Neuronal stem cell (in vitro differentiated cells): ENCODE data around the gene PRDM15.

Experiments used
- DNase-seq: peaks from one replicate; pipeline ENCODE4 v3.0.0-alpha.2; 2013; ENCODE audit warnings: low spot score
- H2AFZ ChIP-seq: one replicate; pipeline ENCODE4 v1.6.1; 2013; ENCODE audit warnings: mild to moderate bottlenecking, low read length, inconsistent platforms
- H2AK5ac ChIP-seq: 2 replicates; pipeline ENCODE4 v1.6.1; 2013; ENCODE audit warnings: low read depth, mild to moderate bottlenecking, inconsistent platforms, low read length, moderate library complexity, mixed read lengths
- H2BK120ac ChIP-seq: 2 replicates; pipeline ENCODE4 v1.6.1; 2013; ENCODE audit warnings: low read depth, mild to moderate bottlenecking, inconsistent platforms, low read length, moderate library complexity, mixed read lengths
- H2BK12ac ChIP-seq: one replicate; pipeline ENCODE4 v1.6.1; 2013; ENCODE audit warnings: low read length, inconsistent platforms
- H2BK15ac ChIP-seq: 2 replicates; pipeline ENCODE4 v1.6.1; 2013; ENCODE audit warnings: mild to moderate bottlenecking, low read length, inconsistent platforms, mixed read lengths
- H2BK5ac ChIP-seq: one replicate; pipeline ENCODE4 v1.6.1; 2013; ENCODE audit warnings: inconsistent platforms, mild to moderate bottlenecking, low read length, moderate library complexity
- H3K14ac ChIP-seq: one replicate; pipeline ENCODE4 v1.6.1; 2013; ENCODE audit warnings: low read length, inconsistent platforms
- H3K18ac ChIP-seq: 2 replicates; pipeline ENCODE4 v1.6.1; 2013; ENCODE audit warnings: low read length, inconsistent platforms
- H3K23ac ChIP-seq: 2 replicates; pipeline ENCODE4 v1.6.1; 2013; ENCODE audit warnings: low read depth, mild to moderate bottlenecking, mixed read lengths, low read length, inconsistent platforms; ENCODE audit not compliant: poor library complexity
- H3K27ac ChIP-seq: replicated peaks from 3 replicates; pipeline ENCODE4 v1.5.1; 2013; ENCODE audit warnings: low read length, inconsistent platforms
- H3K27me3 ChIP-seq, 3 experiments: 2 replicates each; pipeline ENCODE4 v1.6.1; 2013; ENCODE audit warnings: low read length in 3 of 3, mild to moderate bottlenecking in 2 of 3, inconsistent platforms in 1 of 3, low read depth in 1 of 3, mixed read lengths in 1 of 3, moderate library complexity in 1 of 3; ENCODE audit not compliant: control insufficient read depth in 3 of 3, insufficient read depth in 3 of 3
- H3K36me3 ChIP-seq, 2 donors: replicated peaks in 1 of 2; 2 replicates each; pipeline ENCODE4 v1.6.1; 2013; ENCODE audit warnings: low read length in 2 of 2; ENCODE audit not compliant: control insufficient read depth in 2 of 2, insufficient read depth in 2 of 2
- H3K4ac ChIP-seq: 2 replicates; pipeline ENCODE4 v1.6.1; 2013; ENCODE audit warnings: inconsistent platforms, mild to moderate bottlenecking, low read length, moderate library complexity
- H3K4me1 ChIP-seq, 2 donors: 1 replicate in 1 of 2; 2 replicates in 1 of 2; pipeline ENCODE4 v1.6.1; 2013; ENCODE audit warnings: low read length in 2 of 2, low read depth in 1 of 2; ENCODE audit not compliant: control insufficient read depth in 2 of 2, insufficient read depth in 1 of 2
- H3K4me2 ChIP-seq: one replicate; pipeline ENCODE4 v1.6.1; 2013; ENCODE audit warnings: mild to moderate bottlenecking, low read length, inconsistent platforms; ENCODE audit not compliant: insufficient read depth, poor library complexity, severe bottlenecking
- H3K4me3 ChIP-seq, 2 donors: 2 replicates each; pipeline ENCODE4 v1.5.1; 2013; ENCODE audit warnings: low read length in 2 of 2, mild to moderate bottlenecking in 2 of 2, inconsistent platforms in 1 of 2, moderate library complexity in 1 of 2
- H3K79me1 ChIP-seq: one replicate; pipeline ENCODE4 v1.6.1; 2013; ENCODE audit warnings: low read depth, mild to moderate bottlenecking, inconsistent platforms, low read length, moderate library complexity
- H3K9ac ChIP-seq: one replicate; pipeline ENCODE4 v1.6.1; 2013; ENCODE audit warnings: mild to moderate bottlenecking, low read depth, low read length, inconsistent platforms; ENCODE audit not compliant: poor library complexity
- H3K9me3 ChIP-seq, 2 donors: replicated peaks in 1 of 2; 2 replicates each; pipeline versions ENCODE3 to v1.6.1; 2013; ENCODE audit warnings: low read length in 2 of 2, mild to moderate bottlenecking in 2 of 2, inconsistent platforms in 1 of 2, low read depth in 1 of 2, mixed read lengths in 1 of 2, moderate library complexity in 1 of 2; ENCODE audit not compliant: control insufficient read depth in 2 of 2, insufficient read depth in 1 of 2
- H4K8ac ChIP-seq: one replicate; pipeline ENCODE4 v1.6.1; 2013; ENCODE audit warnings: low read depth, mild to moderate bottlenecking, inconsistent platforms, low read length, moderate library complexity
- H4K91ac ChIP-seq: one replicate; pipeline ENCODE4 v1.6.1; 2013; ENCODE audit warnings: low read length, low read depth, mild to moderate bottlenecking, inconsistent platforms; ENCODE audit not compliant: poor library complexity
- whole genome bisulfite sequencing, 2 donors: extraction: QIAGEN DNeasy Blood & Tissue Kit; methylation state at CpG; one replicate each; pipeline ENCODE4 v1.1.7; 2013; ENCODE audit warnings: missing lambda C conversion rate in 2 of 2, mixed read lengths in 1 of 2; ENCODE audit not compliant: insufficient read length in 2 of 2, insufficient replicate concordance in 1 of 2; ENCODE audit errors: extremely low coverage in 2 of 2; 5-methylcytosine and 5-hydroxymethylcytosine counted together

The PRDM15 gene

DNA sequence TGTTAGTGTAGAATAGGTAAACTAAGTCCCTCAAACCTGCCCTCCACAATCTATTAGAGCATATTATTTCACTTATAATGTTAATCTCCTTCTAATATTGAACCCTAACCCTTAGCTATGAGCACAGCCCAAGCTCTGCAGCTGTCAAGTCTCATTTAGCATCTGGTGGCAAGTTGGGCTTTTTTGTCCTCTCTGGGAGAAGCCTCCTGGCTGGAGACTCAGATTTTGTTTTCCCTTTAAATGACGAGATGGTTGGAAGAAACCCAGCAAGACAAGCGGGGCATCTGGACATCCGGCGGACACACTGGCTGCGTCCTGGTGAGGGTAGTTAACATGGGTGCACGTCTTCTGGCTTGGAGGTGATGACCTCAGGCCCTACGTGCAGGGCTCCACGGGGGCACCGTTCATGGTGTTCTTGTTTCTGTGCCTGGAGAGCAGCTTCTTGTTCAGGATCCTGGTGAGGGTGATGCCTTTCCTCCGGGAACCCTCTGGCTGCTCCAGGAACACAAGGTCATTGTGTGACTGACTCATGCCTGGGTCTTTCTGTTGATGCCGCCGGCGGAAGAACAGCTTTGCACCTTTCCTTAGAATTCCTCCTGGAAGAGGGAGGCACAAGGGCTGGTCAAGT, 9.7 kb upstream of the PRDM15 start:
- Histone ChIP-seq H3K9me3 (no peaks in the 10 kb centered on the region), H3K27me3 (no peaks in the 10 kb centered on the region), H3K4ac (no peak overlapping the region), H3K9ac (no peak overlapping the region), H4K91ac (no peak overlapping the region), H2AFZ (no peak overlapping the region), H2BK120ac (no peak overlapping the region), H3K79me1 (no peaks in the 10 kb centered on the region), H4K8ac (no peak overlapping the region), H3K4me1 (no peaks in the 10 kb centered on the region), H3K4me3 (no peak overlapping the region), H2BK12ac (no peak overlapping the region), H3K18ac (no peak overlapping the region), H2BK5ac (no peak overlapping the region), H3K36me3 (no peaks in the 10 kb centered on the region), H3K14ac (no peak overlapping the region), H2AK5ac (no peak overlapping the region), H3K23ac (no peak overlapping the region), H3K27ac (no peak overlapping the region), H2BK15ac (no peak overlapping the region), H3K4me2 (no peak overlapping the region)
- no peak for DNase-seq
- WGBS, 2 donors, result no CpG with 5 or more reads among the region's 13 CpGs

DNA sequence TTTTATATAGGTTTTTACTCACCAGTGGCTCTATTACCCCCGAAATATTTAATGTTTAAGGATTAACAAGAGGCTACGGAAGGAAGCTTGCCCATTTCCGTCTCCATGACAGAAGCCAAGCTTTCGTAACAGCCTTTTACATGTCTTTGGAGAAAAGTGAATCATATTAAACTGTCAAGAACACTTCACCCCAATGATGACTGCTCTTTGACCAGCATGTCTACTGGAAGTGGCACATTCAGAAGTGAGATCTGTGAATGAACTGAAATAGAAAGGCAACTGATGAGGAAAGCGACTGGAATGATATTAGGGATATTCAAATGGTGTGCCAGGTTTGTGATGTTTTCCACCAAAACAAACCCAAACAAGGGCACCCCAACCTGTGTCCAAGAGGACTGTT, 8.5 kb upstream of the PRDM15 start:
- no peak for DNase-seq
- WGBS, 2 donors, result no CpG with 5 or more reads among the region's 5 CpGs
- Histone ChIP-seq H2BK15ac (no peak overlapping the region), H2AK5ac (no peak overlapping the region), H3K4me2 (no peak overlapping the region), H3K23ac (no peak overlapping the region), H3K9me3 (no peaks in the 10 kb centered on the region), H3K9ac (no peak overlapping the region), H3K4ac (no peak overlapping the region), H2BK12ac (no peak overlapping the region), H3K27me3 (no peaks in the 10 kb centered on the region), H3K79me1 (no peaks in the 10 kb centered on the region), H3K18ac (no peak overlapping the region), H3K27ac (no peak overlapping the region), H2AFZ (no peak overlapping the region), H3K36me3 (no peaks in the 10 kb centered on the region), H3K4me3 (no peak overlapping the region), H3K14ac (no peak overlapping the region), H4K8ac (no peak overlapping the region), H2BK5ac (no peak overlapping the region), H3K4me1 (no peaks in the 10 kb centered on the region), H2BK120ac (no peak overlapping the region), H4K91ac (no peak overlapping the region)

DNA sequence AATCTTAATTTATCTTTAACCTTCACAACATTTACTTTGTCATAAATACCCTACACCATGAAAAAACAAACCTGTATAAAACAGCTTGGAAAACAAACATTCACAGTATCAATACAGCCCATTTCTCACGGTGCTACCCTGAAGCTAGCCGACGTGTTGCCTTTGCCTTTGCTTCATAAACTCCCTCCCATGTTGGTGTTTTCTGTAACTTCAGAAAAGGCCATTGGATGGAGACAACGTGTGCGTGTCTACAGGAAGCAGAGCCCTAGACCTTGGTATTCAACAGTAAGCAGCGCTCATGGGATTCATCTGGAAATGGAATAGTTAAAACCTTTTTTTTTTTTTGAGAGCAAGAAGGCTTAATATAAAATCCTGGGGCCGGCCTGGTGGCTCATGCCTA, 7.2 kb upstream of the PRDM15 start:
- Histone ChIP-seq H3K9me3 (no peaks in the 10 kb centered on the region), H3K4me1 (no peaks in the 10 kb centered on the region), H3K4me2 (no peak overlapping the region), H2BK5ac (no peak overlapping the region), H3K9ac (no peak overlapping the region), H3K36me3 (no peaks in the 10 kb centered on the region), H2AFZ (no peak overlapping the region), H3K14ac (no peak overlapping the region), H2AK5ac (no peak overlapping the region), H3K18ac (no peak overlapping the region), H3K4me3 (no peak overlapping the region), H3K4ac (no peak overlapping the region), H4K91ac (no peak overlapping the region), H3K23ac (no peak overlapping the region), H4K8ac (no peak overlapping the region), H3K27ac (no peak overlapping the region), H2BK12ac (no peak overlapping the region), H2BK15ac (no peak overlapping the region), H3K79me1 (no peaks in the 10 kb centered on the region), H3K27me3 (no peaks in the 10 kb centered on the region), H2BK120ac (no peak overlapping the region)
- WGBS, 2 donors, result no CpG with 5 or more reads among the region's 7 CpGs
- no peak for DNase-seq

DNA sequence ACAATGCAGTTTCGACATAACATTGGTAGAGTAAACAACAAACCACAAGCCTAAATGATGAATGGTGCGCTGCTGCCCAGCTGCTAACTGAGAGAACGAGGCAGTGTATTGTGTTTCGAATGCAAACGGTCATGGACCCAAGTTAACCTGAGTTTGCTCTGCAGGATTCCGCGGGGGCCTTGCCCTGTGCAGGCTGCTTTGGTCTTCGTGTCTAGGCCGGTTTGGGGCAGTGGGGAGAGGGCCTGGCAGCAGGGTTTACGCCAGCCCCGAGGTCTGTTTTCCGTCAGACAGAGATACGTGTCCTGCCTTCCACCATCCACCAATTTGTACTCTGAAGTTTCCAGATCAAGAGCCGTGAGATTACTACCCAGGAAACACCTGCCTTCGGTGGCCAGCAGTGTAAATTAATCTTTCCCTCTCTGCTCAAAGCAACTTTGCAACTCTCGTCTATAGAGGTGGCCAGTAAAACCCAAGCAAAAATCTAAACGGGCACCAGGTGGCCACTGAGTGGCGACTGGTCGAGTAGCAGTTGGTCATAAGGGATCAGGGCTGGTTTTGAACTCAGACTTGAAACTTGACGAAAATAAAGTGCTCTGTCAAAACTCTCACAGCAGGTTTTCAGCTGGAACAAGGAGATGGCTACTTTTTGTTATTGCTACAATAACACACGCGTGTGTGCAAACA, 6.3 kb upstream of the PRDM15 start:
- Histone ChIP-seq H2BK120ac (no peak overlapping the region), H2AFZ (no peak overlapping the region), H4K8ac (no peak overlapping the region), H3K79me1 (no peaks in the 10 kb centered on the region), H3K4me3 (no peak overlapping the region), H3K4me1 (no peaks in the 10 kb centered on the region), H3K23ac (no peak overlapping the region), H2BK5ac (no peak overlapping the region), H3K27ac (no peak overlapping the region), H3K27me3 (no peaks in the 10 kb centered on the region), H2AK5ac (no peak overlapping the region), H2BK12ac (no peak overlapping the region), H3K18ac (no peak overlapping the region), H4K91ac (no peak overlapping the region), H3K9ac (no peak overlapping the region), H3K36me3 (no peaks in the 10 kb centered on the region), H3K4me2 (no peak overlapping the region), H3K4ac (no peak overlapping the region), H2BK15ac (no peak overlapping the region), H3K14ac (no peak overlapping the region), H3K9me3 (no peaks in the 10 kb centered on the region)
- WGBS, 2 donors, result no CpG with 5 or more reads among the region's 22 CpGs
- no peak for DNase-seq
